Neuronal stem cell (in vitro differentiated cells): ENCODE data around the gene PPP1R14B.

ENCODE experiments used
- DNase-seq: peaks from one replicate; pipeline ENCODE4 v3.0.0-alpha.2; 2013; ENCODE audit warnings: low spot score
- H2AFZ ChIP-seq: one replicate; pipeline ENCODE4 v1.6.1; 2013; ENCODE audit warnings: mild to moderate bottlenecking, low read length, inconsistent platforms
- H2AK5ac ChIP-seq: 2 replicates; pipeline ENCODE4 v1.6.1; 2013; ENCODE audit warnings: low read depth, mild to moderate bottlenecking, inconsistent platforms, low read length, moderate library complexity, mixed read lengths
- H2BK120ac ChIP-seq: 2 replicates; pipeline ENCODE4 v1.6.1; 2013; ENCODE audit warnings: low read depth, mild to moderate bottlenecking, inconsistent platforms, low read length, moderate library complexity, mixed read lengths
- H2BK12ac ChIP-seq: one replicate; pipeline ENCODE4 v1.6.1; 2013; ENCODE audit warnings: low read length, inconsistent platforms
- H2BK15ac ChIP-seq: 2 replicates; pipeline ENCODE4 v1.6.1; 2013; ENCODE audit warnings: mild to moderate bottlenecking, low read length, inconsistent platforms, mixed read lengths
- H2BK5ac ChIP-seq: one replicate; pipeline ENCODE4 v1.6.1; 2013; ENCODE audit warnings: inconsistent platforms, mild to moderate bottlenecking, low read length, moderate library complexity
- H3K14ac ChIP-seq: one replicate; pipeline ENCODE4 v1.6.1; 2013; ENCODE audit warnings: low read length, inconsistent platforms
- H3K18ac ChIP-seq: 2 replicates; pipeline ENCODE4 v1.6.1; 2013; ENCODE audit warnings: low read length, inconsistent platforms
- H3K23ac ChIP-seq: 2 replicates; pipeline ENCODE4 v1.6.1; 2013; ENCODE audit warnings: low read depth, mild to moderate bottlenecking, mixed read lengths, low read length, inconsistent platforms; ENCODE audit not compliant: poor library complexity
- H3K27ac ChIP-seq: replicated peaks from 3 replicates; pipeline ENCODE4 v1.5.1; 2013; ENCODE audit warnings: low read length, inconsistent platforms
- H3K27me3 ChIP-seq, 3 experiments: 2 replicates each; pipeline ENCODE4 v1.6.1; 2013; ENCODE audit warnings: low read length in 3 of 3, mild to moderate bottlenecking in 2 of 3, inconsistent platforms in 1 of 3, low read depth in 1 of 3, mixed read lengths in 1 of 3, moderate library complexity in 1 of 3; ENCODE audit not compliant: control insufficient read depth in 3 of 3, insufficient read depth in 3 of 3
- H3K36me3 ChIP-seq, 2 donors: replicated peaks in 1 of 2; 2 replicates each; pipeline ENCODE4 v1.6.1; 2013; ENCODE audit warnings: low read length in 2 of 2; ENCODE audit not compliant: control insufficient read depth in 2 of 2, insufficient read depth in 2 of 2
- H3K4ac ChIP-seq: 2 replicates; pipeline ENCODE4 v1.6.1; 2013; ENCODE audit warnings: inconsistent platforms, mild to moderate bottlenecking, low read length, moderate library complexity
- H3K4me1 ChIP-seq, 2 donors: 1 replicate in 1 of 2; 2 replicates in 1 of 2; pipeline ENCODE4 v1.6.1; 2013; ENCODE audit warnings: low read length in 2 of 2, low read depth in 1 of 2; ENCODE audit not compliant: control insufficient read depth in 2 of 2, insufficient read depth in 1 of 2
- H3K4me2 ChIP-seq: one replicate; pipeline ENCODE4 v1.6.1; 2013; ENCODE audit warnings: mild to moderate bottlenecking, low read length, inconsistent platforms; ENCODE audit not compliant: insufficient read depth, poor library complexity, severe bottlenecking
- H3K4me3 ChIP-seq, 2 donors: 2 replicates each; pipeline ENCODE4 v1.5.1; 2013; ENCODE audit warnings: low read length in 2 of 2, mild to moderate bottlenecking in 2 of 2, inconsistent platforms in 1 of 2, moderate library complexity in 1 of 2
- H3K79me1 ChIP-seq: one replicate; pipeline ENCODE4 v1.6.1; 2013; ENCODE audit warnings: low read depth, mild to moderate bottlenecking, inconsistent platforms, low read length, moderate library complexity
- H3K9ac ChIP-seq: one replicate; pipeline ENCODE4 v1.6.1; 2013; ENCODE audit warnings: mild to moderate bottlenecking, low read depth, low read length, inconsistent platforms; ENCODE audit not compliant: poor library complexity
- H3K9me3 ChIP-seq, 2 donors: replicated peaks in 1 of 2; 2 replicates each; pipeline versions ENCODE3 to v1.6.1; 2013; ENCODE audit warnings: low read length in 2 of 2, mild to moderate bottlenecking in 2 of 2, inconsistent platforms in 1 of 2, low read depth in 1 of 2, mixed read lengths in 1 of 2, moderate library complexity in 1 of 2; ENCODE audit not compliant: control insufficient read depth in 2 of 2, insufficient read depth in 1 of 2
- H4K8ac ChIP-seq: one replicate; pipeline ENCODE4 v1.6.1; 2013; ENCODE audit warnings: low read depth, mild to moderate bottlenecking, inconsistent platforms, low read length, moderate library complexity
- H4K91ac ChIP-seq: one replicate; pipeline ENCODE4 v1.6.1; 2013; ENCODE audit warnings: low read length, low read depth, mild to moderate bottlenecking, inconsistent platforms; ENCODE audit not compliant: poor library complexity
- WGBS, 2 donors: extraction: QIAGEN DNeasy Blood & Tissue Kit; methylation state at CpG; one replicate each; pipeline ENCODE4 v1.1.7; 2013; ENCODE audit warnings: missing lambda C conversion rate in 2 of 2, mixed read lengths in 1 of 2; ENCODE audit not compliant: insufficient read length in 2 of 2, insufficient replicate concordance in 1 of 2; ENCODE audit errors: extremely low coverage in 2 of 2; 5-methylcytosine and 5-hydroxymethylcytosine counted together

The PPP1R14B gene

DNA sequence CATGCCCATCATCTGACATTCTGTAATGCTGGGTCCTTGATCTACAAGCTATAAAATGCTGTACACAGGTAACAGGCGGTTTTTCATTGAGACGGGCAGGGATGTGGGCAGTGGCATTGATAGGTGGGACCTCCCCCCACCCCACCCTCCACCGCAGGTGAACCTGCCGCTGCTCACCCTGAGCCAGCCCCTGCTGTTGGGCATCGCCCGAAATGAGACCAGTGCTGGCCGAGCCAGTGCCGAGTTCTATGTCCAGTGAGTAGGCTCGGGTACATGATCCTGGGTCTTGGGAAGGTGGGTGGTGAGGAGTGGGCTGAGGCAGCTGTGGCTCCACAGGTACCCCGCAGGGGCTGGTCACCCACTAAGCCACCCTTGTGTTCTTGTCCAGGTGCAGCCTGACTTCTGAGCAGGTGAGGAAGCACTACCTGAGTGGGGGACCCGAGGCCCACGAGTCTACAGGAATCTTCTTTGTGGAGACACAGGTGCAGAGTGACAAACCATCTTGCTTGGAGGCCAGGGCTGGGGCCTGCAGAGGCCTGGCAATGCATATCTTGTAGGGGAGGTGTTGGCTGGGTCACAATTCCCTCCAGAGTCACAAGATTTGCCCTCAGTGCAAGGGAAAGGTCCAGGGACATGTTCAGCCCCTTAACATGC lies 17.5 kb downstream of the PPP1R14B start:
- Histone ChIP-seq H2BK15ac (peak overlapping the region; percentile 43), H4K8ac (no peak overlapping the region), H3K4me3 (peak overlapping the region in 1 of 2 donors; percentile 72), H3K18ac (peak overlapping the region; percentile 15), H2BK5ac (no peak overlapping the region), H3K4me2 (no peak overlapping the region), H3K23ac (peak overlapping the region; percentile 37), H3K14ac (no peak overlapping the region), H2AFZ (no peak overlapping the region), H3K36me3 (peaks cover 0 to 9% of the 10 kb centered on the region in 2 donors), H3K9ac (peak overlapping the region; percentile 73), H2BK120ac (no peak overlapping the region), H3K27me3 (peaks cover 0 to 27% (median 0%) of the 10 kb centered on the region in 3 experiments), H3K79me1 (peaks cover 3% of the 10 kb centered on the region), H2AK5ac (peak overlapping the region; percentile 83), H2BK12ac (no peak overlapping the region), H3K9me3 (no peaks in the 10 kb centered on the region), H3K4me1 (peaks cover 23 to 25% of the 10 kb centered on the region in 2 donors), H3K27ac (no peak overlapping the region), H4K91ac (no peak overlapping the region), H3K4ac (no peak overlapping the region)
- no CpG with 5 or more reads among the region's 12 CpGs for WGBS, 2 donors
- no peak for DNase-seq

DNA sequence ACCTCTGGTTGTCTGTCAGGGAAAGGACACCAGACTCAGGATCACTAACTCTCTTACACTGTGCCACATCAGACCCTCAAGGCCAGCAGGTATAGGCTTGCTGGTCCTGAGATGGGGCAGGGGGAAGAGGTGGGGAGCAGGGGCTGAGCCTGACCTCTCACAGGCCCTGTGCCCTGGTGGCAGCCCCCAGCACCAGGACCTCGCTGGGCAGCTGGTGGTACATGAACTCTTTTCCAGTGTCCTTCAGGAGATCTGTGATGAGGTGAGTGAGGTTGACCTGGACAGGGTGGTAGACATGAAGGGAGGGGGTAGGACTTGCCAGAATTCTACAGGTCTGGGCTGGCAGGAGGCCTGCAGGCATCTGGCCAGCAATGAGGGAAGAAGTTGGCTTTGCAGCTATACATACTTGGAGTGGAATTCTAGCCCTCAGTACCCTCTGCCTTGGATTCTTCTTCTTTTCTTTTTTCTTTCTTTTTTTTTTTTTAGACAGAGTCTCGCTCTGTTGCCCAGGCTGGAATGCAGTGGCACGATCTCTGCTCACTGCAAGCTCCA lies 19.3 kb downstream of the PPP1R14B start:
- H3K27ac ChIP-seq = no peak overlapping the region
- H2BK5ac ChIP-seq = no peak overlapping the region
- H3K4me2 ChIP-seq = no peak overlapping the region
- no peak overlapping the region for H3K9ac ChIP-seq
- peaks cover 8 to 23% of the 10 kb centered on the region in 2 donors for H3K36me3 ChIP-seq
- no peak overlapping the region for H2BK12ac ChIP-seq
- no peak overlapping the region for H4K91ac ChIP-seq
- H3K79me1 ChIP-seq = peaks cover 5% of the 10 kb centered on the region
- WGBS, 2 donors = no CpG with 5 or more reads among the region's 3 CpGs
- H3K4ac ChIP-seq = no peak overlapping the region
- no peak overlapping the region for H3K18ac ChIP-seq
- no peak overlapping the region for H2BK120ac ChIP-seq
- no peak overlapping the region for H4K8ac ChIP-seq
- H3K27me3 ChIP-seq = peaks cover 0 to 13% (median 0%) of the 10 kb centered on the region in 3 experiments
- peaks cover 17 to 25% of the 10 kb centered on the region in 2 donors for H3K4me1 ChIP-seq
- H3K9me3 ChIP-seq = no peaks in the 10 kb centered on the region
- DNase-seq = no peak
- no peak overlapping the region for H2AFZ ChIP-seq
- peak overlapping the region in 1 of 2 donors; percentile 88 for H3K4me3 ChIP-seq
- peak overlapping the region; percentile 68 for H2AK5ac ChIP-seq
- H3K23ac ChIP-seq = peak overlapping the region; percentile 66
- H2BK15ac ChIP-seq = no peak overlapping the region
- no peak overlapping the region for H3K14ac ChIP-seq

DNA sequence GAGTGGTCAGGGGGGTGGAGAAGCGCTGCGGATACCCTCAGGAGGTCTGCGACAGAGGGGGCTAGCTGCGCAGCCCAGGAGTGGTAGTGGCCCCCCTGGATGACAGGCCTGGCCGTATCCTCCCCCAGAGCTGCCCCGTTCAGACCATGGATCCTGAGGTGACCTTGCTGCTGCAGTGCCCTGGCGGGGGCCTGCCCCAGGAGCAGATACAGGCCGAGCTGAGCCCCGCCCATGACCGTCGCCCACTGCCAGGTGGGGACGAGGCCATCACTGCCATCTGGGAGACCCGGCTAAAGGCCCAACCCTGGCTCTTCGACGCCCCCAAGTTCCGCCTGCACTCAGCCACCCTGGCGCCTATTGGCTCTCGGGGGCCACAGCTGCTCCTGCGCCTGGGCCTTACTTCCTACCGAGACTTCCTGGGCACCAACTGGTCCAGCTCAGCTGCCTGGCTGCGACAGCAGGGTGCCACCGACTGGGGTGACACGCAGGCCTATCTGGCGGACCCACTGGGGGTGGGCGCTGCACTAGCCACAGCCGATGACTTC lies 20.2 kb downstream of the PPP1R14B start:
- peak overlapping the region; percentile 72 for H2BK15ac ChIP-seq
- peaks cover 5% of the 10 kb centered on the region for H3K79me1 ChIP-seq
- H4K91ac ChIP-seq = peak overlapping the region; percentile 76
- H4K8ac ChIP-seq = peak overlapping the region; percentile 48
- peak overlapping the region; percentile 94 for H3K9ac ChIP-seq
- peak overlapping the region; percentile 60 for H3K14ac ChIP-seq
- peaks cover 0 to 4% (median 0%) of the 10 kb centered on the region in 3 experiments for H3K27me3 ChIP-seq
- no peaks in the 10 kb centered on the region for H3K9me3 ChIP-seq
- peak overlapping the region; percentile 96 for H2BK12ac ChIP-seq
- peak overlapping the region; percentile 94 for H3K23ac ChIP-seq
- peak overlapping the region; percentile 88 to 91 for H3K4me3 ChIP-seq
- H3K4ac ChIP-seq = no peak overlapping the region
- peak overlapping the region; percentile 89 for H2AFZ ChIP-seq
- H3K4me1 ChIP-seq = peaks cover 17 to 25% of the 10 kb centered on the region in 2 donors
- H3K36me3 ChIP-seq = peaks cover 8 to 21% of the 10 kb centered on the region in 2 donors
- H3K27ac ChIP-seq = no peak overlapping the region
- H2BK5ac ChIP-seq = peak overlapping the region; percentile 89
- H2AK5ac ChIP-seq = peak overlapping the region; percentile 100
- no peak overlapping the region for H2BK120ac ChIP-seq
- no CpG with 5 or more reads among the region's 26 CpGs for WGBS, 2 donors
- peak overlapping the region; percentile 99 for H3K4me2 ChIP-seq
- H3K18ac ChIP-seq = peak overlapping the region; percentile 97
- no peak for DNase-seq
